Neural cell (in vitro differentiated cells): ENCODE results near the gene ITPKB.

Experiments
- CTCF ChIP-seq: fragments of 450-650 bp; IDR thresholded peaks from 2 replicates; pipeline ENCODE4 v1.5.1; 2014; ENCODE audit warnings: antibody characterized with exemption, mild to moderate bottlenecking, moderate library complexity; ENCODE audit not compliant: poor library complexity, severe bottlenecking
- EP300 ChIP-seq: fragments of 450-650 bp; conservative IDR thresholded peaks from 2 replicates; pipeline ENCODE4 v1.6.1; 2014; ENCODE audit warnings: antibody characterized with exemption, mild to moderate bottlenecking, moderate library complexity; ENCODE audit not compliant: poor library complexity, severe bottlenecking
- EZH2 ChIP-seq: fragments of 200-600, 300-800 bp; shearing (Covaris generic), sonication (generic); IDR thresholded peaks from 2 replicates; pipeline ENCODE4 v1.6.1; 2014; ENCODE audit warnings: antibody characterized with exemption, low read length, borderline replicate concordance, mild to moderate bottlenecking; ENCODE audit not compliant: insufficient read depth, poor library complexity, severe bottlenecking
- MXI1 ChIP-seq: fragments of 450-650 bp; conservative IDR thresholded peaks from 2 replicates; pipeline ENCODE4 v1.6.1; 2014; ENCODE audit warnings: antibody characterized with exemption, mild to moderate bottlenecking; ENCODE audit not compliant: poor library complexity, severe bottlenecking
- POLR2AphosphoS5 ChIP-seq: IDR thresholded peaks from 2 replicates; pipeline ENCODE4 v1.6.1; 2012
- RAD21 ChIP-seq: fragments of 450-650 bp; conservative IDR thresholded peaks from 2 replicates; pipeline ENCODE4 v1.6.1; 2014; ENCODE audit warnings: antibody characterized with exemption, mild to moderate bottlenecking, moderate library complexity
- REST ChIP-seq: IDR thresholded peaks from 2 replicates; pipeline ENCODE4 v1.6.1; 2012; ENCODE audit warnings: borderline replicate concordance
- SMC3 ChIP-seq: fragments of 450-650 bp; conservative IDR thresholded peaks from 2 replicates; pipeline ENCODE4 v1.6.1; 2014; ENCODE audit warnings: antibody characterized with exemption, mild to moderate bottlenecking, moderate library complexity; ENCODE audit not compliant: poor library complexity
- TAF1 ChIP-seq: IDR thresholded peaks from 2 replicates; pipeline ENCODE4 v1.6.1; 2012; ENCODE audit warnings: low read depth

- TF ChIP-seq CTCF: no peak
- TF ChIP-seq TAF1: no peak
- no peak for TF ChIP-seq EZH2
- no peak for TF ChIP-seq MXI1
- TF ChIP-seq POLR2AphosphoS5: no peak
- TF ChIP-seq REST: no peak
- no peak for TF ChIP-seq RAD21
- no peak for TF ChIP-seq SMC3
- TF ChIP-seq EP300: no peak
Measured at GRCh38 chr1:226741009-226741408, 1.9 kb upstream of the ITPKB start.
